ENCODE measurements around the gene AQP2. TPM values are rescaled to one million over a fixed set of nuclear protein-coding genes. Genes with fewer than 3 reads are reported as not detected.
"Not testable (repeated sequence)": the region's sequence is repeated elsewhere in the genome, so short reads cannot be mapped to it uniquely, and the experiment has no call there.

AQP2 gene
- total RNA-seq, 1 donor from 2014 or later = not detected

GRCh38 chr12:49975318-49975761 lies 24.8 kb downstream of the AQP2 start:
- no peak for DNase-seq (ENCODE audit: low spot score)
- Mint-ChIP-seq H3K36me3 (ENCODE audit: low read depth) (no peaks in the 10 kb centered on the region), H3K27ac (no peak overlapping the region), H3K4me1 (ENCODE audit: low read depth) (no peaks in the 10 kb centered on the region), H3K9me3 (no peaks in the 10 kb centered on the region), H3K27me3 (ENCODE audit: insufficient read depth) (no peaks in the 10 kb centered on the region), H3K4me3 (no peak overlapping the region)
- intact Hi-C loops (cut with micrococcal nuclease) = no loop called here

GRCh38 chr12:49976557-49976956 lies 26.0 kb downstream of the AQP2 start:
- no peak overlapping the region for H3K4me3 Mint-ChIP-seq
- intact Hi-C loops (cut with micrococcal nuclease) = no loop called here
- H3K27me3 Mint-ChIP-seq (ENCODE audit: insufficient read depth) = no peaks in the 10 kb centered on the region
- no peaks in the 10 kb centered on the region for H3K36me3 Mint-ChIP-seq (ENCODE audit: low read depth)
- H3K27ac Mint-ChIP-seq = no peak overlapping the region
- no peaks in the 10 kb centered on the region for H3K9me3 Mint-ChIP-seq
- no peaks in the 10 kb centered on the region for H3K4me1 Mint-ChIP-seq (ENCODE audit: low read depth)
- DNase-seq (ENCODE audit: low spot score) = no peak

GRCh38 chr12:49978125-49978524 lies 27.6 kb downstream of the AQP2 start:
- Mint-ChIP-seq H3K9me3 (no peaks in the 10 kb centered on the region), H3K4me3 (no peak overlapping the region), H3K27ac (no peak overlapping the region), H3K4me1 (ENCODE audit: low read depth) (no peaks in the 10 kb centered on the region), H3K36me3 (ENCODE audit: low read depth) (no peaks in the 10 kb centered on the region), H3K27me3 (ENCODE audit: insufficient read depth) (no peaks in the 10 kb centered on the region)
- intact Hi-C loops (cut with micrococcal nuclease) = no loop called here
- no peak for DNase-seq (ENCODE audit: low spot score)

DNA sequence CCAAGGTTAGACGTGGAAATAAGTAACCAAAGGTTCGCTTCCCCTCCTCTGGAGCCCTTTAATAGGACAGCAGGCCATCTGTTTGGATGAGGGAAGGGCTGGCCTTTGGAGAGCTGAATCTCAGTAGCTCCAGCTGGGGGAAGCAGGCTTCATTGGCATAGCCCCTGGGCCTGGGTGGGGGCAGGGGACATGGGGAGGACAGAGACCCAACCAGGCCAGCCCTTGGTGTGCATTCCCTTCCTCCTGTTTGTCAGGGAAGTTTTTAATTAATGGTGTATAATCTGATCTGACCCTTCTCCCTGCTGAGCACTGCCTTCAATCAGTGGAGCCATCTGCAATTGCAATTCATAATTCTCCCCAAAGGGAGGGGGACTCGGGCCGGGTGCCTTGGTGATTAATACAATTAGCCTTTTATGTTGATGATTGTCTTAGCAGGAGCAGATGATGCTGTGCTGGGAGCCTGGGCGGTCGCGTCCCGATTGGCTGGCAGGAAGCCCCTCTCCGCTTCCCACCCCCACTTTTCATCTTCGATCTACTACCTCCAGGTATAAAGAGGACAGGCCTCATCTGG lies 28.6 kb downstream of the AQP2 start:
- Mint-ChIP-seq H3K27ac (no peak overlapping the region), H3K27me3 (ENCODE audit: insufficient read depth) (no peaks in the 10 kb centered on the region), H3K4me1 (ENCODE audit: low read depth) (no peaks in the 10 kb centered on the region), H3K4me3 (no peak overlapping the region), H3K9me3 (no peaks in the 10 kb centered on the region), H3K36me3 (ENCODE audit: low read depth) (no peaks in the 10 kb centered on the region)
- intact Hi-C loops (cut with micrococcal nuclease) = no loop called here
- no peak for DNase-seq (ENCODE audit: low spot score)

DNA sequence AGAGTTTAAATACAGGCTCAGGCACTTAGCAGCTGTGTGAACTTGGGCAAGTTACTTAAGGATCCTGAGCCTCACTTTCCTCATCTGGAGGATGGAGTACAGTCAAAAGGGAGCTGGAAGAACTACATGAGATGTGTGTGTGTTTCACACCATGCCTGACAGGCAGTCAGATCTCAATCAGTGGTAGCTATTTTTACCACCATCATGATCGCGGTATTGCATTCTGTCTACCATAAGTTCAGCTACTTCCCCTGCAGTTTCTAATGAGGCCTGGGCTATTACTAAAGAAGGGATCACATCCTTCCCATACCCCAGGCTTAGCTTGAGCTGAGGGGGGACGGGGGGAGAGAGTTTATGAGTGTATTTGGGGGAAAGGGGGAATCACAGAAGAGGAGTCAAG lies 29.3 kb downstream of the AQP2 start:
- Mint-ChIP-seq H3K27ac (no peak overlapping the region), H3K4me1 (ENCODE audit: low read depth) (no peaks in the 10 kb centered on the region), H3K4me3 (no peak overlapping the region), H3K9me3 (no peaks in the 10 kb centered on the region), H3K36me3 (ENCODE audit: low read depth) (no peaks in the 10 kb centered on the region), H3K27me3 (ENCODE audit: insufficient read depth) (no peaks in the 10 kb centered on the region)
- DNase-seq (ENCODE audit: low spot score) = no peak
- intact Hi-C loops (cut with micrococcal nuclease) = no loop called here

DNA sequence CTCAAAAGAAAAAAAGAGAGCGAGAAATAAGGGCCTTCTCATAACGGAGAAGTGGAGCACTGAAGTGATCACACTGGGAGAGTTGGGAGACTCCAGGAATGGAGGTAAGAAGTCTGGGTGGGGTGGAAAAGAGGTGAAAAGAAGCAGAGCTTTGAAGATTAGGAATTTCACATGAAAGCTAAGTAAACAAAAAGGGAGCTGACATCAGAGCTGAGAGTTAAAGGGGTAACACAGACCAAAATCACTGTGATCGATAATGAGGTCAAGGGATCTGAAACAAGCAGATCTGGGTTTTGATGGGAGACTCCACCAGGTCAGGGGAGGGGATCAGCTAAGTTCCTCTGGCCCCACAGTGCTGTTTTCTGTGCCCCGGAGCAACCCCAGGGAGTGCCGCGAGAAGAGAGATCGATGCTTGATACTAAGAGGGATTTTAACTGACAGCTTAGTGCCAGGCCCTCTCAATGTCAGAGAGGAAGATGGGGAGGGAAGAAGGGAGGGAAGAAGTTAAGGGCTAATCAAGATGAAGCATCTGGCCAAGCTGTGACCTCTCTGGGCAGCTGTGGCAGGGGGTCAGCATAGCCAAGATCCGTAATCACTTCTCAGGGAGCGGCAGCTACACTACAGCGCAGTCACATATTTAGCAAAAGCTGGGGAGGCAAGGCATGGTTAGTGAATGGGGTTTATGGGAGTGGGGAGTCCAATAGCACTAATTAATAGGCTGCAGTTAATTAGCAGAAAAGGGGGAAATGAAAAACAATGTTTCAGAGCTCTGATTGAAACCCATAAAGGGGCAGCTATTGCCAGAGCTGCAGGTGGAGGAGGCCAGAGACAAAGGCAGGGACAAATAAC lies 30.2 kb downstream of the AQP2 start:
- H3K4me3 Mint-ChIP-seq = no peak overlapping the region
- H3K36me3 Mint-ChIP-seq (ENCODE audit: low read depth) = peaks cover 5% of the 10 kb centered on the region
- H3K9me3 Mint-ChIP-seq = no peaks in the 10 kb centered on the region
- peaks cover 1% of the 10 kb centered on the region for H3K4me1 Mint-ChIP-seq (ENCODE audit: low read depth)
- no peaks in the 10 kb centered on the region for H3K27me3 Mint-ChIP-seq (ENCODE audit: insufficient read depth)
- no peak overlapping the region for H3K27ac Mint-ChIP-seq
- DNase-seq (ENCODE audit: low spot score) = no peak
- intact Hi-C loops (cut with micrococcal nuclease) = no loop called here

DNA sequence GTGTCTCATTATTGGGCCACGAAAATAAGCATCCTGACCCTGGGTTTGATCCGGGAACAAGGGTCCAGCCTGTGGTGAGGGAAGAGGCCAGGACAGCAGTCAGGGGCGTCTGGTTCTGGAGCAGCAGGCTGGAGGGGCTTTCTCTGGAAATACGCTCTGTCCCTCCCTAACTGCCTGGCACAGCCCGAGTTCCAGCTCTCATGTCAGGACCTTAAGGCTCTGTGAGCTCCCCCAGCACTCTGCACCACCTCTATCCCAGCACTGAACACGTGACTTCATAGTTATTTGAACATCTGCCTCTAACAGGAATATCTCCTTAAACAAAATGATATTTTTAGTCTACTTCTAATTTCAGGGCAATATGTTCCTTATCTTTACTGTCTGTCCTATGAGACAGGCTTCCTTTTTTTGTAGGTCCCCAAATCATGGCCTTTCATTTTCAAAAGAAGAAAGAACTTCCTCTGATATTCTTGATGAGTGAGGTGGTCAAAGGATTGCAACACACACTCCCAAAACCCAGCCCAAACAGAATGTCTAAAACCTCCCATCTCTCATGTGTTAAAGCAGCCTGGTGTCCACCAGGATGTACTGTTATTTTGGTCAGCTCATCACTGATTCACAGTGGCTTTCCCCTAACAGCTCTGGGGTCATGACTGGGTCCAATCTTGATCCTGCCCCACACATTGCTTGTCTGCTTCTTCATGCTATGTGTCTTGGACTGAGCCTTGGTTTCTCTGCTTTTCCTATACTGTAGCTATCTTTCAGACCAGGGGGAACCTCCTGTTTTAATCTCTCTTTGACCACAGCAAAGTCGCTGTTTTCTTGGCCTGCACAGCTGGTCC lies 31.9 kb downstream of the AQP2 start:
- Mint-ChIP-seq H3K4me1 (ENCODE audit: low read depth) (peaks cover 9% of the 10 kb centered on the region), H3K9me3 (no peaks in the 10 kb centered on the region), H3K36me3 (ENCODE audit: low read depth) (peaks cover 18% of the 10 kb centered on the region), H3K4me3 (no peak overlapping the region), H3K27me3 (ENCODE audit: insufficient read depth) (no peaks in the 10 kb centered on the region), H3K27ac (no peak overlapping the region)
- no peak for DNase-seq (ENCODE audit: low spot score)
- intact Hi-C loops (cut with micrococcal nuclease) = no loop called here

GRCh38 chr12:49983892-49984291 lies 33.4 kb downstream of the AQP2 start:
- Mint-ChIP-seq H3K27me3 (ENCODE audit: insufficient read depth) (no peaks in the 10 kb centered on the region), H3K27ac (no peak overlapping the region), H3K36me3 (ENCODE audit: low read depth) (peaks cover 27% of the 10 kb centered on the region), H3K4me1 (ENCODE audit: low read depth) (peaks cover 9% of the 10 kb centered on the region), H3K4me3 (no peak overlapping the region), H3K9me3 (no peaks in the 10 kb centered on the region)
- DNase-seq (ENCODE audit: low spot score) = no peak
- intact Hi-C loops (cut with micrococcal nuclease) = no loop called here

GRCh38 chr12:49984476-49985359 lies 34.2 kb downstream of the AQP2 start:
- Mint-ChIP-seq H3K9me3 (no peaks in the 10 kb centered on the region), H3K4me3 (no peak overlapping the region)

GRCh38 chr12:49985981-49986380 lies 35.4 kb downstream of the AQP2 start:
- no peak for DNase-seq (ENCODE audit: low spot score)
- intact Hi-C loops (cut with micrococcal nuclease) = no loop called here
- Mint-ChIP-seq H3K27me3 (ENCODE audit: insufficient read depth) (no peaks in the 10 kb centered on the region), H3K27ac (peak overlapping the region; percentile 25), H3K9me3 (no peaks in the 10 kb centered on the region), H3K4me3 (no peak overlapping the region), H3K4me1 (ENCODE audit: low read depth) (peaks cover 9% of the 10 kb centered on the region), H3K36me3 (ENCODE audit: low read depth) (peaks cover 43% of the 10 kb centered on the region)

More at GRCh38 chr12:49984476-49985359, 34.2 kb downstream of the AQP2 start:
- peaks cover 35% of the 10 kb centered on the region for H3K36me3 Mint-ChIP-seq (ENCODE audit: low read depth)
- no peak overlapping the region for H3K27ac Mint-ChIP-seq
- no peak for DNase-seq (ENCODE audit: low spot score)
- H3K4me1 Mint-ChIP-seq (ENCODE audit: low read depth) = peaks cover 9% of the 10 kb centered on the region
- no peaks in the 10 kb centered on the region for H3K27me3 Mint-ChIP-seq (ENCODE audit: insufficient read depth)
- intact Hi-C loops (cut with micrococcal nuclease) = no loop called here

DNA sequence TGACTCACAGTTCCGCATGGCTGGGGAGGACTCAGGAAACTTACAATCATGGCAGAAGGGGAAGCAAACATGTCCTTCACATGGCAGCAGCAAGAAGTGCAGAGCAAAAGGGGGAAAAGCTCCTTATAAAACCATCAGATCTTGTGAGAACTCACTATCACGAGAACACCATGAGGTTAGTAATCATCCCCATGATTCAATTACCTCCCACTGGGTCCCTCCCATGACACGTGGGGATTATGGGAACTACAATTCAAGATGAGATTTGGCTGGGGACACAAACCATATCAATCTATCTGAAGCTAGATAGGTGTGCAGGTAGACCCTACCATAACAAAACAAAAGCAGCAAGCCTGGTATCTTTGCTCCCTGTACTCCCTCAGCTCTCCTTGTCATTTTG lies 35.9 kb downstream of the AQP2 start:
- DNase-seq (ENCODE audit: low spot score); H3K27me3 Mint-ChIP-seq (ENCODE audit: insufficient read depth); intact Hi-C loops (cut with micrococcal nuclease); H3K27ac Mint-ChIP-seq; H3K9me3 Mint-ChIP-seq; H3K4me1 Mint-ChIP-seq (ENCODE audit: low read depth); H3K4me3 Mint-ChIP-seq: not testable (repeated sequence)
- peaks cover 43% of the 10 kb centered on the region for H3K36me3 Mint-ChIP-seq (ENCODE audit: low read depth)

- Mint-ChIP-seq H3K36me3 (ENCODE audit: low read depth) (peaks cover 55% of the 10 kb centered on the region), H3K4me3 (no peak overlapping the region), H3K27ac (no peak overlapping the region), H3K9me3 (no peaks in the 10 kb centered on the region), H3K27me3 (ENCODE audit: insufficient read depth) (no peaks in the 10 kb centered on the region), H3K4me1 (ENCODE audit: low read depth) (peaks cover 9% of the 10 kb centered on the region)
- no peak for DNase-seq (ENCODE audit: low spot score)
- intact Hi-C loops (cut with micrococcal nuclease) = no loop called here
Observed at GRCh38 chr12:49987625-49988303, 37.2 kb downstream of the AQP2 start.

Data from activated T-helper 1 cell treated with anti-CD3 and anti-CD28 coated beads, Interleukin-12 subunit alpha, Interleukin-12 subunit beta, Interleukin-2, Interleukin-4 antibody, amounts not matched to agents 30 ng/mL and 10 ng/mL and 1 ng/mL, durations not matched to agents 14 hours and 24 hours and 36 hours (primary cell).